Posterior vena cava (tissue), 2 donors: ENCODE data around the gene TBRG4. TPM values are rescaled to one million over a fixed set of nuclear protein-coding genes. Genes with fewer than 3 reads are reported as not detected.
A peak's percentile ranks its signal among the peaks of the same experiment; 100 is the strongest.

ENCODE experiments used
- DNase-seq: peaks from one replicate; pipeline ENCODE4 v3.0.0-alpha.2; 2020; ENCODE audit warnings: low spot score
- intact Hi-C, 2 donors: fragments of 100-400 bp; cut with DNase I; formaldehyde crosslinking; loops; one replicate each; pipeline versions ENCODE4 v1.14.1 to v1.14.2; 2022 to 2023
- total RNA-seq, 2 donors: library from RNA; stranded (reverse); fragmentation: NEBNext Ultra II Directional; extraction: Animal tissue kit (Norgen Biotek cat#: 25700); gene quantifications; one replicate each; pipeline ENCODE4 v1.2.1, GENCODE V29; 2021
- donor health status: DM: yes; HTN: yes; CAD: no.
- donor health status: DM: yes; HTN: yes; CAD: no.

TBRG4 gene
- total RNA-seq, 2 donors from 2014 or later: 32.5 to 35.1 TPM

- intact Hi-C loops: loop anchor here in 1 of 2 donors (10.0 kb wide), 1 partner anchor 129 kb away; the partner anchor contains the start of gene MYO1G
- peak; percentile 70 for DNase-seq
Measured at GRCh38 chr7:45103958-45104843, 7.3 kb downstream of the TBRG4 start.

- intact Hi-C loops: loop anchor here in 1 of 2 donors (10.0 kb wide), 1 partner anchor 128 kb away; the partner anchor contains the start of gene MYO1G
- peak; percentile 70 for DNase-seq
Measured at GRCh38 chr7:45102785-45103712, 8.4 kb downstream of the TBRG4 start.

- intact Hi-C loops: loop anchor here in 1 of 2 donors (10.0 kb wide), 1 partner anchor 127 kb away; the partner anchor contains the start of gene MYO1G
- peak; percentile 77 for DNase-seq
Measured at GRCh38 chr7:45101748-45102147, 9.7 kb downstream of the TBRG4 start.

GRCh38 chr7:45100761-45101480, 10.6 kb downstream of the TBRG4 start:
- intact Hi-C loops: loop anchor here in 1 of 2 donors (10.0 kb wide), 1 partner anchor 126 kb away; the partner anchor contains the start of gene MYO1G
- DNase-seq: peak; percentile 30

GRCh38 chr7:45099891-45100760, 11.4 kb downstream of the TBRG4 start:
- intact Hi-C loops: loop anchor here in 1 of 2 donors (10.0 kb wide), 1 partner anchor 125 kb away; the partner anchor contains the start of gene MYO1G
- peak; percentile 62 for DNase-seq

GRCh38 chr7:45098983-45099839, 12.3 kb downstream of the TBRG4 start:
- DNase-seq: peak; percentile 69

GRCh38 chr7:45092931-45093235, 18.6 kb downstream of the TBRG4 start:
- intact Hi-C loops: no loop called here
- no peak for DNase-seq

More at GRCh38 chr7:45098983-45099839, 12.3 kb downstream of the TBRG4 start:
- intact Hi-C loops: no loop called here

GRCh38 chr7:45092100-45092930, 19.2 kb downstream of the TBRG4 start:
- DNase-seq: peak; percentile 26

GRCh38 chr7:45089341-45089891, 22.1 kb downstream of the TBRG4 start:
- intact Hi-C loops: no loop called here
- peak; percentile 86 for DNase-seq

More at GRCh38 chr7:45092100-45092930, 19.2 kb downstream of the TBRG4 start:
- intact Hi-C loops: no loop called here

GRCh38 chr7:45088821-45089340, 22.6 kb downstream of the TBRG4 start, which contains the start of gene NACAD:
Gene NACAD, minus strand, starts transcription at chr7:45088969. Its CDS starts 75 bp downstream, at chr7:45088894.
- DNase-seq: peak; percentile 84
- intact Hi-C loops: no loop called here

GRCh38 chr7:45088146-45088701, 23.3 kb downstream of the TBRG4 start:
- peak; percentile 72 for DNase-seq
- intact Hi-C loops: no loop called here

GRCh38 chr7:45087301-45088145, 24.0 kb downstream of the TBRG4 start:
- intact Hi-C loops: no loop called here

GRCh38 chr7:45086331-45087065, 25.0 kb downstream of the TBRG4 start:
- DNase-seq: no peak
- intact Hi-C loops: no loop called here

More at GRCh38 chr7:45087301-45088145, 24.0 kb downstream of the TBRG4 start:
- peak; percentile 62 for DNase-seq
